OCI-LY7 (cell line): ENCODE measurements around the gene RNF8.

Experiments
- EZH2phosphoT487 ChIP-seq: fragments of 200-600 bp; sonication (generic); IDR thresholded peaks from 2 replicates; pipeline ENCODE4 v1.6.1; 2018; ENCODE audit warnings: low read depth, borderline replicate concordance, mild to moderate bottlenecking, mixed run types, antibody characterized with exemption, low read length, moderate library complexity, mixed read lengths
- TF ChIP-seq, protein P1 (sequence below): fragments of 200-600 bp; sonication (generic); conservative IDR thresholded peaks from 2 replicates; pipeline ENCODE4 v1.5.1; 2014; ENCODE audit warnings: mild to moderate bottlenecking, antibody characterized with exemption, low read length, moderate library complexity, mixed read lengths

DNA sequence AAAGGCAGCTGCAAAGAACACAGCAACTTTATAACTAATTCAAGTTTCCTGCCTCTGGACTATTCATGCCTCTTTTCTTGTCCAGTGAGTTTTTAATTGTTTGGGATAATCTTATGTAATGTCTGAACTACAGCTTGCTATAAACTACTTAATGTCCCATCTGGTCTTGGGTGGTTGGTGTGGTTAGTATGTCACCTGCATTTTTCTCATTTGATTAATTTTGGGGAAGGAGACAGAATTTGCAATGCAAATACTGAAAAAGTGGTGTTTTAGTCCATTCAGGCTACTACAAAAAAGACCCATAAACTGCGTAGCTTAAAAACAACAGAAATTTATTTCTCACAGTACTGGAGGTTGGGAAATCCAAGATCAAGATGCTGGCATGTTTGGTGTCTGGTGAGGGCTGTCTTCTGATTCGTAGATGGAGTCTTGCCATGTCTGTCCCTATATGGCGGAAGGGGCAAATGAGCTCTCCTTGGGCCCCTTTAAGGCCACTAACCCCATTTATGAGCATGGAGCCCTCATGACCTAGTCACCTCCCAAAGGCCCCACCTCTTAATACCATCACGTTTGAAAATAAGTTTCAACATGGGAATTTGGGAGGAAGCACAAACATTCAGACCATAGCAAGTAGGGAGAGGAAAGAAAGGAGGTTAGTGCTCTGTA, 22.4 kb downstream of the RNF8 start:
- TF ChIP-seq, protein P1, sequence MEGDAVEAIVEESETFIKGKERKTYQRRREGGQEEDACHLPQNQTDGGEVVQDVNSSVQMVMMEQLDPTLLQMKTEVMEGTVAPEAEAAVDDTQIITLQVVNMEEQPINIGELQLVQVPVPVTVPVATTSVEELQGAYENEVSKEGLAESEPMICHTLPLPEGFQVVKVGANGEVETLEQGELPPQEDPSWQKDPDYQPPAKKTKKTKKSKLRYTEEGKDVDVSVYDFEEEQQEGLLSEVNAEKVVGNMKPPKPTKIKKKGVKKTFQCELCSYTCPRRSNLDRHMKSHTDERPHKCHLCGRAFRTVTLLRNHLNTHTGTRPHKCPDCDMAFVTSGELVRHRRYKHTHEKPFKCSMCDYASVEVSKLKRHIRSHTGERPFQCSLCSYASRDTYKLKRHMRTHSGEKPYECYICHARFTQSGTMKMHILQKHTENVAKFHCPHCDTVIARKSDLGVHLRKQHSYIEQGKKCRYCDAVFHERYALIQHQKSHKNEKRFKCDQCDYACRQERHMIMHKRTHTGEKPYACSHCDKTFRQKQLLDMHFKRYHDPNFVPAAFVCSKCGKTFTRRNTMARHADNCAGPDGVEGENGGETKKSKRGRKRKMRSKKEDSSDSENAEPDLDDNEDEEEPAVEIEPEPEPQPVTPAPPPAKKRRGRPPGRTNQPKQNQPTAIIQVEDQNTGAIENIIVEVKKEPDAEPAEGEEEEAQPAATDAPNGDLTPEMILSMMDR, result no peak
- no peak for TF ChIP-seq EZH2phosphoT487
